DMS79 treated with DMSO at 0.1 percent for 48 hours (cell line): ENCODE results near the gene ARHGAP35.

Experiments
- DNase-seq: peaks from one replicate; lab custom pipeline; 2025; lab: John Stamatoyannopoulos, UW

Gene ARHGAP35

GRCh38 chr19:46904114-46905060, 43.6 kb downstream of the ARHGAP35 start:
- DNase-seq, result no peak

- no peak for DNase-seq
Measured at GRCh38 chr19:46906221-46906620, 45.4 kb downstream of the ARHGAP35 start.

GRCh38 chr19:46907880-46908279, 47.1 kb downstream of the ARHGAP35 start:
- DNase-seq, result no peak

GRCh38 chr19:46909356-46909755, 48.6 kb downstream of the ARHGAP35 start:
- no peak for DNase-seq
